Measurements from ENCODE around the gene TEKT1.

TEKT1 gene

GRCh38 chr17:6748617-6749016, 82.9 kb downstream of the TEKT1 start:
- H3K9me3 ChIP-seq (ENCODE audit: low read length): no peaks in the 10 kb centered on the region
- peaks cover 14% of the 10 kb centered on the region for H3K4me1 ChIP-seq (ENCODE audit: insufficient read depth, low read length)
- no peaks in the 10 kb centered on the region for H3K27me3 ChIP-seq (ENCODE audit: insufficient read depth, low read length)
- H2AFZ ChIP-seq (ENCODE audit: low read depth, low read length): no peak overlapping the region
- H3K36me3 ChIP-seq (ENCODE audit: insufficient read depth, low read length): no peaks in the 10 kb centered on the region
- H3K4me3 ChIP-seq (ENCODE audit: low read length): no peak overlapping the region
